K562 (cell line): ENCODE results near the gene ACSL3.

Experiments used
- FOXK1 ChIP-seq: sonication (generic); formaldehyde crosslinking; IDR thresholded peaks from 2 replicates; pipeline ENCODE4 v1.8.0; 2022; ENCODE audit warnings: missing genetic modification reagents, mild to moderate bottlenecking, borderline replicate concordance
- MYNN ChIP-seq, 2 experiments: sonication (generic); formaldehyde crosslinking in 1 of 2; IDR thresholded peaks; 2 replicates each; pipeline versions ENCODE4 v1.5.0 to v1.6.1; 2016 to 2020; ENCODE audit warnings: antibody characterized with exemption in 1 of 2, missing genetic modification reagents in 1 of 2
- ZNF830 ChIP-seq: fragments of 250-450 bp; sonication (Bioruptor Pico); IDR thresholded peaks from 2 replicates; pipeline ENCODE4 v1.5.0; 2021; ENCODE audit warnings: mild to moderate bottlenecking
- TF ChIP-seq, protein P1 (sequence below), 3 experiments: IDR thresholded peaks in 2 of 3; conservative IDR thresholded peaks in 1 of 3; 2 replicates each; pipeline ENCODE4 v1.5.1; 2011 to 2012; ENCODE audit warnings: low read length in 3 of 3, mild to moderate bottlenecking in 3 of 3, control low read depth in 2 of 3, improper control_type of control experiment in 1 of 3, inconsistent platforms in 1 of 3, low read depth in 1 of 3, mixed read lengths in 1 of 3, moderate library complexity in 1 of 3; ENCODE audit not compliant: insufficient read depth in 2 of 3
- TF ChIP-seq, protein P2 (sequence below), 2 experiments: IDR thresholded peaks; 2 replicates each; pipeline ENCODE4 v1.6.1; 2011; ENCODE audit warnings: borderline replicate concordance in 1 of 2, control low read depth in 1 of 2, low read depth in 1 of 2, low read length in 1 of 2, mild to moderate bottlenecking in 1 of 2, mixed read lengths in 1 of 2, moderate library complexity in 1 of 2; ENCODE audit not compliant: insufficient read depth in 1 of 2, insufficient read length in 1 of 2, poor library complexity in 1 of 2, severe bottlenecking in 1 of 2; ENCODE audit errors: extremely low read depth in 1 of 2
- TF ChIP-seq, protein P3 (sequence below): fragments of 450-650 bp; IDR thresholded peaks from 2 replicates; pipeline ENCODE4 v1.6.1; 2016; ENCODE audit warnings: mild to moderate bottlenecking

DNA sequence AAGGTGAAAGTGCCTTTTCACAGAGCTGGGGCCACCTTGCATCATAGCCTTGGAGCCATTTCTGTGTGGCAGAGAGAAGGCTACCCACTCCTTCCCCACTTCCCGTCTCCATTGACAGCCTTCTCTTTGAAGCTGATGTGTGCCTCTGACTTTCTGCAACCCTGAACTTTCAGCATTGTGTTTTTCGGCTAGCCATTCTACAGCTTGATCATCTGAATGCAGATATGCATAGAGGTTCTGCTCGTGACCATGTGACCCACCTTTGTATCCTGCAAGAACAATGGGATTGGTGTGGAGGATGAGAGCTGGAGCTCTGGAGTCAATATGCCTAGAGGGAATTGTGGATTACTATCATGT lies 122.1 kb downstream of the ACSL3 start:
- TF ChIP-seq, protein P1, sequence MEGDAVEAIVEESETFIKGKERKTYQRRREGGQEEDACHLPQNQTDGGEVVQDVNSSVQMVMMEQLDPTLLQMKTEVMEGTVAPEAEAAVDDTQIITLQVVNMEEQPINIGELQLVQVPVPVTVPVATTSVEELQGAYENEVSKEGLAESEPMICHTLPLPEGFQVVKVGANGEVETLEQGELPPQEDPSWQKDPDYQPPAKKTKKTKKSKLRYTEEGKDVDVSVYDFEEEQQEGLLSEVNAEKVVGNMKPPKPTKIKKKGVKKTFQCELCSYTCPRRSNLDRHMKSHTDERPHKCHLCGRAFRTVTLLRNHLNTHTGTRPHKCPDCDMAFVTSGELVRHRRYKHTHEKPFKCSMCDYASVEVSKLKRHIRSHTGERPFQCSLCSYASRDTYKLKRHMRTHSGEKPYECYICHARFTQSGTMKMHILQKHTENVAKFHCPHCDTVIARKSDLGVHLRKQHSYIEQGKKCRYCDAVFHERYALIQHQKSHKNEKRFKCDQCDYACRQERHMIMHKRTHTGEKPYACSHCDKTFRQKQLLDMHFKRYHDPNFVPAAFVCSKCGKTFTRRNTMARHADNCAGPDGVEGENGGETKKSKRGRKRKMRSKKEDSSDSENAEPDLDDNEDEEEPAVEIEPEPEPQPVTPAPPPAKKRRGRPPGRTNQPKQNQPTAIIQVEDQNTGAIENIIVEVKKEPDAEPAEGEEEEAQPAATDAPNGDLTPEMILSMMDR (IDR thresholded peaks at IDR 0.05 in 2 of 3, conservative IDR thresholded peaks at IDR 0.05 in 1 of 3; ENCODE audit: insufficient read depth in 2 of 3, low read depth in 1 of 3, low read length in 3 of 3): no peak
- TF ChIP-seq, protein P2, sequence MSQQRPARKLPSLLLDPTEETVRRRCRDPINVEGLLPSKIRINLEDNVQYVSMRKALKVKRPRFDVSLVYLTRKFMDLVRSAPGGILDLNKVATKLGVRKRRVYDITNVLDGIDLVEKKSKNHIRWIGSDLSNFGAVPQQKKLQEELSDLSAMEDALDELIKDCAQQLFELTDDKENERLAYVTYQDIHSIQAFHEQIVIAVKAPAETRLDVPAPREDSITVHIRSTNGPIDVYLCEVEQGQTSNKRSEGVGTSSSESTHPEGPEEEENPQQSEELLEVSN (IDR thresholded peaks at IDR 0.05; ENCODE audit: borderline replicate concordance in 1 of 2, extremely low read depth in 1 of 2, insufficient read depth in 1 of 2, insufficient read length in 1 of 2, low read depth in 1 of 2, low read length in 1 of 2, poor library complexity in 1 of 2, severe bottlenecking in 1 of 2): no peak
- TF ChIP-seq, protein P3, sequence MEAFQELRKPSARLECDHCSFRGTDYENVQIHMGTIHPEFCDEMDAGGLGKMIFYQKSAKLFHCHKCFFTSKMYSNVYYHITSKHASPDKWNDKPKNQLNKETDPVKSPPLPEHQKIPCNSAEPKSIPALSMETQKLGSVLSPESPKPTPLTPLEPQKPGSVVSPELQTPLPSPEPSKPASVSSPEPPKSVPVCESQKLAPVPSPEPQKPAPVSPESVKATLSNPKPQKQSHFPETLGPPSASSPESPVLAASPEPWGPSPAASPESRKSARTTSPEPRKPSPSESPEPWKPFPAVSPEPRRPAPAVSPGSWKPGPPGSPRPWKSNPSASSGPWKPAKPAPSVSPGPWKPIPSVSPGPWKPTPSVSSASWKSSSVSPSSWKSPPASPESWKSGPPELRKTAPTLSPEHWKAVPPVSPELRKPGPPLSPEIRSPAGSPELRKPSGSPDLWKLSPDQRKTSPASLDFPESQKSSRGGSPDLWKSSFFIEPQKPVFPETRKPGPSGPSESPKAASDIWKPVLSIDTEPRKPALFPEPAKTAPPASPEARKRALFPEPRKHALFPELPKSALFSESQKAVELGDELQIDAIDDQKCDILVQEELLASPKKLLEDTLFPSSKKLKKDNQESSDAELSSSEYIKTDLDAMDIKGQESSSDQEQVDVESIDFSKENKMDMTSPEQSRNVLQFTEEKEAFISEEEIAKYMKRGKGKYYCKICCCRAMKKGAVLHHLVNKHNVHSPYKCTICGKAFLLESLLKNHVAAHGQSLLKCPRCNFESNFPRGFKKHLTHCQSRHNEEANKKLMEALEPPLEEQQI: no peak
- TF ChIP-seq ZNF830 (CRISPR knock-in tag) (no peak), FOXK1 (CRISPR knock-in tag) (no peak), MYNN (IDR thresholded peaks at IDR 0.05) (no peak), MYNN (CRISPR knock-in tag; IDR thresholded peaks at IDR 0.05) (no peak)
